HS-5 (cell line): Measurements from ENCODE around the gene C11orf58.

Source experiments
- DNase-seq: peaks from one replicate; pipeline ENCODE4 v3.0.0-alpha.2; 2012; ENCODE audit warnings: low read depth

The C11orf58 gene

GRCh38 chr11:16738193-16738946, at the start of gene C11orf58:
Gene C11orf58 (plus strand): TSS chr11:16738647. CDS start chr11:16738779, 132 bp downstream.
- peak; percentile 93 for DNase-seq

DNA sequence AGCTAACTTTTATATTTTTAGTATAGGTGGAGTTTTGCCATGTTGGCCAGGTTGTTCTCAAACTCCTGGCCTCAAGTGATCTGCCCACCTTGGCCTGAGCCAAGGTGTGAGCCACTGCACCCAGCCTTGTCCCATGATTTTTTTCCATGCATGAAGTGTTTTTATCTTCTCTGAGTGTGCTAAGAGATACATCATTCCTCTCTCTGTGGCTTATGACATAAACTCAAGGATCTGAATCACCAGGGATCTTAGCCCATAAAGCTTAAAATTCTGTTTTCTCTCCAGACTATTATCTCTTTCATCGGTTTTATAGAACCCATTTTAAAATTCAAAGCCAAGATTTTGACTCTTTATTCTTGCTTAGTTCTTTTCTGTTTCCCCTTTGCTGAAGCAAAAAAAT, 48.4 kb upstream of the C11orf58 start:
- no peak for DNase-seq

- no peak for DNase-seq
Observed at GRCh38 chr11:16703795-16704194, 34.7 kb upstream of the C11orf58 start.

DNA sequence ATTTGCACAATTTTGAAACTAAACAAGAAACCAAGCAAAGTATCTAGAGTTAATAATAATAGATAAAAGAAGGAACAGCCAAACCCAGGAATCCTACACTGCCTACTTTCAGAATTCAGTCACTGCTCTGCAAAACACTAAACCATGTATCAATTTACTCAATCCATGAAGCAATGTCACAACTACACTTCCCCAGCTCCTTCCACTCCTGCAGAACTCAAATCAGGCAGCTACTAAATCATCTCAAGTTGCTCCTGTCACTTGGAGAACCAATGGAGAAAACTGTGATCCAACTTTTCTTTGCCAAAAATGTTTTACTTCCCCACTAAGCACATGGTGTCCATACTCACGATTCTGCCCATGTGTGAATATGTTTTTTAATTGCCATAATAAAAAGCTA, 24.9 kb upstream of the C11orf58 start:
- DNase-seq: no peak

- DNase-seq: no peak
Observed at GRCh38 chr11:16722581-16723344, 15.7 kb upstream of the C11orf58 start.

DNA sequence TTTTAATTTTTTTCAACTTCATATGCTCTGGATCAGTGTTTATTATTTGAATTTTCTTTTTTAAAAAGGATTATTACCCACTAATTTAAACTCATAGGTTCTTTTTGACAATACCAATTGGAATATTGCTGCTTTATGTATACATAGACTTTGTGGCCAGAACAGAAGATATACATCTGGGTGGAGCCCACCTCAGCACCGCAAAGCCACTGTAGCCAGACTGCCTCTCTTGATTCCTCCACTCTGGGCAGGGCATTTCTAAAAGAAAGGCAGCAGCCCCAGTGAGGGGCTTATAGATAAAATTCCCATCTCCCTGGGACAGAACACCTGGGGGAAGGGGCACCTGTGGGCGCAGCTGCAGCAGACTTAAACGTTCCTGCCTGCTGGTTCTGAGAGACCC, 10.6 kb upstream of the C11orf58 start:
- no peak for DNase-seq

DNA sequence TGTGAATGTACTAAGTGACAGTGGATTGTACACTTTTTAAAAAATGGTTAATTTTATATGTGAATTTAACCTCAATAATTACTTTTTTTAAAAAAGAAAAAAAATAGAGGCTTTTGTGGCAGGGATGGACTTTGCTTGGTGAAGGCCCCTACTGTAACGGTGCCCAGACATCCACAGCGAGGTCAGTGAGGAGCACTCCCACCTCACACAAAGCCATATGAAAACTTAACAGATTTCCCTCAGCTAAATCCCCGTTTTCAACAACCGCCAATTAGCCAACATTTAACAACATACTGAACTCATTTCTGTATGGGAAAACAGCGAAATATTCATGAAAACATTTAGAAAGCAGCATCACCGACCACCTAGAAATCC, 642 bp upstream of the C11orf58 start:
- DNase-seq: peak; percentile 6

DNA sequence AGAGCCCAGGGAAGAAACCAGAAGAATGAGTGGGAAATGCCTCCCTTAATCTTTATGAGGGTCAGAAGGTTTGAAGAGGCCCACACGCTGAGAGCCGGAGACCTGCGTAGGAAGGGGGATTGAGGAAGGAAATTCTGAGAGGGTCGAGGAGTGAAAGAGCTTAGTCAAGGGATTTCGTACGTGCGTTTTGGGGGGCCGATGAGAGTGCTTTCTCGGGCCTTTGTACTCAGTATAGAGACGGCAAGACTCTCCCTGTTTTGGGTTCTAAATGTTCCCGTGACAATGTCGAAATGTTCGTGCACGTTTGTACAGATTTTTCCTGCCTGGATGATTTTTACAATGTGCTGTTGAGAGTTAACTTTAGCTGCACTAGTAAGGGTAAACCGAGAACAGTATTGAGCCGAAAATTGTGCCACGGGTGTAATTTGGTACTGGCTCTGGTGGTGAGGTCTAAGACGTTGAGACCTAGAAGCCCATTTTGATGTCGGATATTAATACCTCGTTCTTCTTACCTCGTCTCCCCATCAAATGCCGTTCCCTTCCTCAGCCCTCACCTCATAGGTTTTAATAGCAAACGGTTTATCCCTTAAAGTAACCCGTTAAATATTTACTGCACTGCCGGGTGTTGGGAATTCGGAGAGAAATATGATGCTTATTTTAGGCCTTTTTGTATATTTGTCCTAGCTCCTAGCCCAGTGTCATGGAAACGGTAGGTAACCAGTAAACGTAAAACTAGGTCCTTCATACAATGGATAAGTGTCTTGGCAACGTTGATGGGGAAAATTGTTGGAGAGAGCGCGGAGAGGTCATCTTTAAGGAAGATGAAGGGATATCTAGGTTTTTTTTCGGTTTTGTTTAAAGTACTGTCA, 734 bp downstream of the C11orf58 start:
- peak; percentile 10 for DNase-seq

DNA sequence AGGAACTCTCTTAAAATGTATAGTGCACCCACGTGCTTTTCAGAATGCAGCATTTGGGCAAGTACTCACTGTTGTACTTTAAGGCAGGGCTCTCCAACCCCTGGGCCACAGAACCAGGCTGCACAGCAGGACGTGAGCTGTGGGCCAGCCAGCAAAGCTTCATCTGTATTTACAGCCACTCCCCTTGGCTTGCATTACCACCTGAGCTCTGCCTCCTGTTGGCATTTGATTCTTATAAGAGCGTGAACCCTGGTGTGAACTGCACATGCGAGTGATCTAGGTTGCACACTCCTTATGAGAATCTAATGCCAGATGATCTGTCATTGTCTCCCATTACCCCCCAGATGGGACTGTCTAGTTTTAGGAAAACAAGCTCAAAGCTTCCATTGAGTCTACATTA, 3.0 kb downstream of the C11orf58 start:
- no peak for DNase-seq

DNA sequence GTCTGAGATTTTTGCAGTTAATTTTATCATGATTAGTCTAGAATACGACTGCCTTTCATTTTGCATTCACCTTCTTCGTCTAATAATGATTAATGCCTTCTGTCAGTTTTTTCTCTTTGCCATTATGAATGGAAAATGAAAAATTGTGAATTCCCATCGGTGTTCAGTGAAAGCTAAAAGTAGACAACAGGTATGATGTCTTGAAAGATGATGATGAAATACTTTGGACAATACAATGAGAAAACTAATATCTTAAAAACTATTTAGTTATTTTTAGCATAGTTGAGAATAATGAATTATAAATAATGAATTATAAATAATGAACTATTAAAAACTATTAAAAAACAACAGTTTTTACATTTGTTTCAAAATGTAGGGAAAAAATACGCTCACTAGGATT, 5.0 kb downstream of the C11orf58 start:
- no peak for DNase-seq

DNA sequence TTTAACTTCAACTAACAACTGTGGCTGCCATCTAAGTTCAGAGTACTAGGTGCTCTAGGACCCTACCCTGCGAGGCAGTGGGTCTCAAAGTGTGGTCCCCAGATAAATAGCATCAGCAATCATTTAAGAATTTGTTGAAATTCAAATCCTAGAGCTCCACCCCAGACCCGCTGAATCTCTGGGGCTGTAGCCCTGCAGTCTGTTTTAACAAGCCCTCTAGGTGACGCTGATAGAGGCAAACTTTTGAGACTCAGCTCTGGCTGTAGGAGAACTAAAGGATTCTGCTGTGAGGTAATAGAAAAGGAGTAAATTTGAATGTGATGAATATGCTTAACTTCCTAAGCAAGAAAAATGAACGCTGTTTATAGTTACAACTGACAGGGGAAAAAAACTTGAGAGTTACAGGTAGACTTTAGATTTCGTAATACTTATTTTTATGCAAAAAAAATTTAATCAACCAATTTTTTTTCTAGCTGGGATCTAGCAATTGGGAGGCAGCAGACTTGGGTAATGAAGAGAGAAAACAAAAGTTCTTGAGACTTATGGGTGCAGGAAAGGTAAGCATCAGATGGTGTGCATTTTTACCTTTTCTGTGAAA, 5.8 kb downstream of the C11orf58 start:
- DNase-seq: no peak

DNA sequence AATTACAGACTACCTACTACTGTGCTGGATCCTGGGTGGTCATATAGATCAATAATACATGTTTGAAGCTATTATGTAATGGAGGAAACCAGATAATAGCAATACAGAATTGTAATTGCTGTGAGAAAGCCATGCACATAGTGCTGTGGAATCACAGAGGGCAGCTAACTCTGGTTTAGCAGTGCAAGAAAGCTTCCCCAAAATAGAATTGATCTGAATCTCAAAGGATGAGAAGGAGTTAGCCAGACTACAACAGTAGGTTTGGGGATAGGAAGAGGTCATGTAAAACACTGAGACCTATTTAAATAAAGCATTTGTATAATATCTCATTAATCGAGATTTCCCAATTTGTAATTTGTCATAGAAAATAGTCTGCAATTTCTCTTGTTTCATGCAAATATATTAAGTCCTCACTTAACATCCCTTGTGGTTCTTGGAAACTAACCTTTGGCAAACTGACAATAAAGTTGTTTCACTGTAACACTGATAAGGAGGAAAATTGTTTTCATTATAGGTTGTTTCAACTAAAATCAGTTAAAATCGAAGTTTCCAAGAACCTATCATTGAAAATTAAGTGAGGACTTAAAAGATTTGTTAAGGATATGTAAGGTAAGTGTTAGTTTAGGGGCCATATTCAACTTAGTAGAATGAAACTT, 7.6 kb downstream of the C11orf58 start:
- no peak for DNase-seq

DNA sequence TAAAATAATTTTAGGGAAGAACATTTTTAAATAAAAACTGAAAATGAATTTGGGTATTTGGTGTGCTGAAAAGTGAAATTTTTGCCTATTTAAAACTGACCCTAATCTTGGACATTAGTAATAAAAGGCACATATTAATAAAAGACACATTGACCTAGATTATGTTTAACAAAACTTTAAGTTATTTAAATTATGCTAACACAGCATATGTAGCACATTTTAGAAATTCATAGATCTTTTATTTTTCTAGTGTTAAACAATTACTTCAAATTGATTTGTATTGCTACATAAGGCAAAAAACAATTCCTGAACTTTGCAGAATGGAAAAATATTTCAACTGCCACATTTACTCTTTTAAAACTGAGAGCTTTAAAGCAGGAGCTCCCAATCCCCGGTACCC, 10.6 kb downstream of the C11orf58 start:
- no peak for DNase-seq

GRCh38 chr11:16749666-16750065, 11.2 kb downstream of the C11orf58 start:
- DNase-seq: no peak

- no peak for DNase-seq
Observed at GRCh38 chr11:16750417-16750816, 12.0 kb downstream of the C11orf58 start.

- no peak for DNase-seq
Observed at GRCh38 chr11:16758382-16759024, 20.1 kb downstream of the C11orf58 start.

GRCh38 chr11:16759857-16760508, 21.5 kb downstream of the C11orf58 start:
- peak; percentile 20 for DNase-seq

- DNase-seq: no peak
Observed at GRCh38 chr11:16763746-16764145, 25.3 kb downstream of the C11orf58 start.

DNA sequence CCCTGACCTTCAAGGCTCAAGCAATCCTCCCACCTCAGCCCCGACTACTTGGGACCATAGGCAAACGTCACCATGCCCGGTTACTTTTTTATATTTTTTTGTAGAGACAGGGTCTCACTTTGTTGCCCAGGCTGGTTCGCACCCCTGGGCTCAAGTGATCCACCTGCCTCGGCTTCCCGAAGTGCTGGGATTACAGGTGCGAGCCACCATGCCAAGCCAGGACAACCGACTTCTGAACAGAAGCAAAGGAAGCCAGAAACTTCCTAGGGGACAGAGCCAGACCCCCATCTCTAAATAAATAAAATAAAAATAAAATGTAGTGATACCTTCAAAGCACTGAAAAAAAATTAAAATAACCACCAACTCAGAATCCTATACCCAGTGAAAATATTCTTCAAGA, 26.4 kb downstream of the C11orf58 start:
- DNase-seq: no peak

DNA sequence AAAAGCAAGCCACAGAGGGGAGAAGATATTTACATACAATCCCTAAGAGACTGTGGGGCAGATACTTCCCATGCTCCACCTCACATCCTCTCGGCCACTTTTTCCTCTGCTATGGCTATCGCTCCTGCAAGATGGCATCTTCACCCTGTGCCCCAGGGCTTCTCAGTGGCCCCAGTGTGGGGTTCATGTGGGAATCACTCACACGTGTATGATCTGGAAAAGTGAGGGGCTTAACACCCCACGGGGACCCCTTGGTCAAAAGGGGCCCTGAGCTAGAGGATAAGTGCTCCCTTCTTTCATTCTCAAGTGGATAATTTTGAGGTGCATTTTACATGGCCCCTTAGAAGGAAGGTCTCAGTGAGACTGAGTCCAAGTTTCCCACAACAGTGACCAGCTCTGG, 28.7 kb downstream of the C11orf58 start:
- no peak for DNase-seq

DNA sequence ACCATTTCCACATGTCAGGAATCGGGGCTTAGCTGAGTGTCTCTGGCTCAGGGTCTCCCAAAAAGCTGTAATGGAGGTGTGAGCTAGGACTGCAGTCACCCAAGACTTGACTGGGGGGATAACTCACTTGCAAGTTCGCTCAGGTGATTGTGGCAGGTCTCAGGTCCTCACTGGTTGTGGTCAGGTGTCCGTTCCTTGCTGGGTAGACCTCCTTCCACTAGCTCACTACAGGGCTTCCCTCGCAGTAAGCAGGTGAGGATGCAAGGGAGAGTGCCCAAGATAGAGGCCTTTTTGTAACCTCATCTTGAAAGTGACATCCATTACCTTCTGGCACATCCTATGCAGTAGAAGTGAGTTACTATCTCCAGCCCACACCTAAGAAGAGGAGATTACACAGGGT, 29.5 kb downstream of the C11orf58 start:
- no peak for DNase-seq
